Measurements from ENCODE around the gene ZNF343. TPM values are rescaled to one million over a fixed set of nuclear protein-coding genes. Genes with fewer than 3 reads are reported as not detected.

The ZNF343 gene
- 10.2 TPM for polyA plus RNA-seq
- long read RNA-seq, donor 1, result 0 reads
- long read RNA-seq, donor 2, result 0 reads
- long read RNA-seq, donor 3, partial matches to known transcripts, result 0 of 1 reads
- long read RNA-seq, donor 3, other reads (novel, unspliced or antisense), result 0 of 1 reads
- long read RNA-seq, donor 4, result 0 reads
- long read RNA-seq, donor 5, result 0 reads
- long read RNA-seq, donor 6, result 0 reads
- long read RNA-seq, donor 7, result 0 reads
- long read RNA-seq, donor 8, result 0 reads
- long read RNA-seq, donor 9, result 0 reads
- long read RNA-seq, donor 10, partial matches to known transcripts, result 0 of 1 reads
- long read RNA-seq, donor 10, other reads (novel, unspliced or antisense), result 0 of 1 reads
- long read RNA-seq, donor 11, result 0 reads

- no CpG with 5 or more reads among the region's 53 CpGs for WGBS (ENCODE audit: insufficient coverage, low lambda C conversion rate)
- H3K36me3 ChIP-seq (ENCODE audit: control insufficient read depth, insufficient read depth, low read length), result no peaks in the 10 kb centered on the region
- peak within 1 kb of the TSS; percentile 67 for H3K4me3 ChIP-seq (ENCODE audit: low read length)
- H3K27me3 ChIP-seq (ENCODE audit: control insufficient read depth, insufficient read depth, low read length), result no peaks in the 10 kb centered on the region
- peak; percentile 89 to 95 for DNase-seq
- H3K27ac ChIP-seq (ENCODE audit: low read length), result peak within 1 kb of the TSS; percentile 83
- H3K9me3 ChIP-seq (ENCODE audit: control insufficient read depth, low read depth, low read length), result no peaks in the 10 kb centered on the region
- H3K4me1 ChIP-seq (ENCODE audit: control insufficient read depth, insufficient read depth, low read length), result peaks cover 11% of the 10 kb centered on the region
Measured at GRCh38 chr20:2508631-2509467, at the start of gene ZNF343. Gene ZNF343 (minus strand): TSS chr20:2508915. CDS start chr20:2493895, 15,020 bp downstream.

GRCh38 chr20:2557873-2558580, 49.3 kb upstream of the ZNF343 start:
- Histone ChIP-seq H3K36me3 (ENCODE audit: control insufficient read depth, insufficient read depth, low read length) (no peaks in the 10 kb centered on the region), H3K9me3 (ENCODE audit: control insufficient read depth, low read depth, low read length) (no peaks in the 10 kb centered on the region), H3K27me3 (ENCODE audit: control insufficient read depth, insufficient read depth, low read length) (peaks cover 54% of the 10 kb centered on the region), H3K27ac (ENCODE audit: low read length) (no peak overlapping the region), H3K4me3 (ENCODE audit: low read length) (peak overlapping the region; percentile 1), H3K4me1 (ENCODE audit: control insufficient read depth, insufficient read depth, low read length) (no peaks in the 10 kb centered on the region)
- no CpG with 5 or more reads among the region's 22 CpGs for WGBS (ENCODE audit: insufficient coverage, low lambda C conversion rate)
- no peak for DNase-seq

GRCh38 chr20:2545594-2545993, 36.9 kb upstream of the ZNF343 start:
- Histone ChIP-seq H3K27ac (ENCODE audit: low read length) (no peak overlapping the region), H3K4me3 (ENCODE audit: low read length) (no peak overlapping the region), H3K27me3 (ENCODE audit: control insufficient read depth, insufficient read depth, low read length) (peaks cover 5% of the 10 kb centered on the region), H3K9me3 (ENCODE audit: control insufficient read depth, low read depth, low read length) (no peaks in the 10 kb centered on the region), H3K4me1 (ENCODE audit: control insufficient read depth, insufficient read depth, low read length) (no peaks in the 10 kb centered on the region), H3K36me3 (ENCODE audit: control insufficient read depth, insufficient read depth, low read length) (no peaks in the 10 kb centered on the region)
- 94% methylated on average over 2 of the region's 2 CpGs for WGBS (ENCODE audit: insufficient coverage, low lambda C conversion rate)
- DNase-seq, result no peak

- DNase-seq, result no peak
- Histone ChIP-seq H3K9me3 (ENCODE audit: control insufficient read depth, low read depth, low read length) (no peaks in the 10 kb centered on the region), H3K36me3 (ENCODE audit: control insufficient read depth, insufficient read depth, low read length) (no peaks in the 10 kb centered on the region), H3K27ac (ENCODE audit: low read length) (no peak overlapping the region), H3K27me3 (ENCODE audit: control insufficient read depth, insufficient read depth, low read length) (peaks cover 3% of the 10 kb centered on the region), H3K4me3 (ENCODE audit: low read length) (no peak overlapping the region), H3K4me1 (ENCODE audit: control insufficient read depth, insufficient read depth, low read length) (no peaks in the 10 kb centered on the region)
- WGBS (ENCODE audit: insufficient coverage, low lambda C conversion rate), result no CpG with 5 or more reads among the region's 1 CpG
Measured at GRCh38 chr20:2544211-2544610, 35.5 kb upstream of the ZNF343 start.

- no peaks in the 10 kb centered on the region for H3K36me3 ChIP-seq (ENCODE audit: control insufficient read depth, insufficient read depth, low read length)
- no peak overlapping the region for H3K27ac ChIP-seq (ENCODE audit: low read length)
- no peak for DNase-seq
- 88% methylated on average over 1 of the region's 4 CpGs for WGBS (ENCODE audit: insufficient coverage, low lambda C conversion rate)
- peaks cover 12% of the 10 kb centered on the region for H3K27me3 ChIP-seq (ENCODE audit: control insufficient read depth, insufficient read depth, low read length)
- H3K4me1 ChIP-seq (ENCODE audit: control insufficient read depth, insufficient read depth, low read length), result no peaks in the 10 kb centered on the region
- H3K9me3 ChIP-seq (ENCODE audit: control insufficient read depth, low read depth, low read length), result no peaks in the 10 kb centered on the region
- no peak overlapping the region for H3K4me3 ChIP-seq (ENCODE audit: low read length)
Measured at GRCh38 chr20:2542361-2542760, 33.6 kb upstream of the ZNF343 start.

- no peak overlapping the region for H3K27ac ChIP-seq (ENCODE audit: low read length)
- WGBS (ENCODE audit: insufficient coverage, low lambda C conversion rate), result 100% methylated on average over 1 of the region's 2 CpGs
- H3K27me3 ChIP-seq (ENCODE audit: control insufficient read depth, insufficient read depth, low read length), result peaks cover 12% of the 10 kb centered on the region
- no peaks in the 10 kb centered on the region for H3K36me3 ChIP-seq (ENCODE audit: control insufficient read depth, insufficient read depth, low read length)
- no peaks in the 10 kb centered on the region for H3K9me3 ChIP-seq (ENCODE audit: control insufficient read depth, low read depth, low read length)
- no peak overlapping the region for H3K4me3 ChIP-seq (ENCODE audit: low read length)
- DNase-seq, result no peak
- no peaks in the 10 kb centered on the region for H3K4me1 ChIP-seq (ENCODE audit: control insufficient read depth, insufficient read depth, low read length)
Measured at GRCh38 chr20:2541940-2542339, 33.2 kb upstream of the ZNF343 start.

GRCh38 chr20:2538931-2539720, 30.4 kb upstream of the ZNF343 start:
- WGBS (ENCODE audit: insufficient coverage, low lambda C conversion rate), result 100% methylated on average over 1 of the region's 8 CpGs
- peaks cover 17% of the 10 kb centered on the region for H3K27me3 ChIP-seq (ENCODE audit: control insufficient read depth, insufficient read depth, low read length)
- H3K9me3 ChIP-seq (ENCODE audit: control insufficient read depth, low read depth, low read length), result no peaks in the 10 kb centered on the region

GRCh38 chr20:2538356-2538755, 29.6 kb upstream of the ZNF343 start:
- DNase-seq, result no peak
- no peaks in the 10 kb centered on the region for H3K9me3 ChIP-seq (ENCODE audit: control insufficient read depth, low read depth, low read length)
- no CpG with 5 or more reads among the region's 12 CpGs for WGBS (ENCODE audit: insufficient coverage, low lambda C conversion rate)
- peaks cover 17% of the 10 kb centered on the region for H3K27me3 ChIP-seq (ENCODE audit: control insufficient read depth, insufficient read depth, low read length)
- peaks cover 2% of the 10 kb centered on the region for H3K4me1 ChIP-seq (ENCODE audit: control insufficient read depth, insufficient read depth, low read length)
- no peaks in the 10 kb centered on the region for H3K36me3 ChIP-seq (ENCODE audit: control insufficient read depth, insufficient read depth, low read length)
- no peak overlapping the region for H3K27ac ChIP-seq (ENCODE audit: low read length)
- no peak overlapping the region for H3K4me3 ChIP-seq (ENCODE audit: low read length)

More at GRCh38 chr20:2538931-2539720, 30.4 kb upstream of the ZNF343 start:
- Histone ChIP-seq H3K27ac (ENCODE audit: low read length) (no peak overlapping the region), H3K4me3 (ENCODE audit: low read length) (no peak overlapping the region), H3K36me3 (ENCODE audit: control insufficient read depth, insufficient read depth, low read length) (no peaks in the 10 kb centered on the region), H3K4me1 (ENCODE audit: control insufficient read depth, insufficient read depth, low read length) (peaks cover 2% of the 10 kb centered on the region)
- no peak for DNase-seq

GRCh38 chr20:2537101-2537500, 28.4 kb upstream of the ZNF343 start:
- WGBS (ENCODE audit: insufficient coverage, low lambda C conversion rate), result no CpG with 5 or more reads among the region's 5 CpGs
- no peak for DNase-seq
- Histone ChIP-seq H3K4me3 (ENCODE audit: low read length) (no peak overlapping the region), H3K27ac (ENCODE audit: low read length) (no peak overlapping the region), H3K9me3 (ENCODE audit: control insufficient read depth, low read depth, low read length) (no peaks in the 10 kb centered on the region), H3K27me3 (ENCODE audit: control insufficient read depth, insufficient read depth, low read length) (peaks cover 14% of the 10 kb centered on the region), H3K4me1 (ENCODE audit: control insufficient read depth, insufficient read depth, low read length) (peaks cover 2% of the 10 kb centered on the region), H3K36me3 (ENCODE audit: control insufficient read depth, insufficient read depth, low read length) (no peaks in the 10 kb centered on the region)
